HCT116 (cell line): ENCODE results near the gene USP10.

Experiments used
- EGR1 ChIP-seq: IDR thresholded peaks from 2 replicates; pipeline ENCODE4 v1.6.1; 2012; ENCODE audit warnings: low read depth
- EZH2 ChIP-seq: fragments of 200-600 bp; sonication (generic); IDR thresholded peaks from 2 replicates; pipeline ENCODE4 v1.6.1; 2017; ENCODE audit warnings: antibody characterized with exemption, mixed run types
- EZH2phosphoT487 ChIP-seq: fragments of 200-600 bp; IDR thresholded peaks from 2 replicates; pipeline ENCODE4 v1.6.1; 2018; ENCODE audit warnings: antibody characterized with exemption, borderline replicate concordance
- POLR2A ChIP-seq: IDR thresholded peaks from 2 replicates; pipeline ENCODE4 v1.7.0; 2011; ENCODE audit warnings: borderline replicate concordance; ENCODE audit not compliant: insufficient read depth, insufficient read length; ENCODE audit errors: extremely low read depth
- POLR2AphosphoS5 ChIP-seq: IDR thresholded peaks from 2 replicates; pipeline ENCODE4 v1.6.1; 2011; ENCODE audit warnings: mild to moderate bottlenecking, low read depth, low read length, moderate library complexity
- RAD21 ChIP-seq: IDR thresholded peaks from 2 replicates; pipeline ENCODE4 v1.6.1; 2012; ENCODE audit warnings: low read depth, mild to moderate bottlenecking
- REST ChIP-seq: IDR thresholded peaks from 2 replicates; pipeline ENCODE4 v1.6.1; 2012; ENCODE audit warnings: low read depth
- SIN3A ChIP-seq: IDR thresholded peaks from 2 replicates; pipeline ENCODE4 v1.6.1; 2012; ENCODE audit warnings: low read depth
- SRF ChIP-seq: IDR thresholded peaks from 2 replicates; pipeline ENCODE4 v1.6.1; 2012; ENCODE audit warnings: low read depth
- YY1 ChIP-seq: IDR thresholded peaks from 2 replicates; pipeline ENCODE4 v1.6.1; 2011; ENCODE audit warnings: low read length, low read depth, moderate library complexity, mild to moderate bottlenecking; ENCODE audit not compliant: insufficient replicate concordance; ENCODE audit errors: extremely low read depth
- ZBTB33 ChIP-seq: IDR thresholded peaks from 2 replicates; pipeline ENCODE4 v1.6.1; 2011; ENCODE audit warnings: mild to moderate bottlenecking, low read length, moderate library complexity; ENCODE audit not compliant: insufficient replicate concordance; ENCODE audit errors: extremely low read depth
- ZNF274 ChIP-seq: fragments of 200-500 bp; sonication (Bioruptor generic); IDR thresholded peaks from 2 replicates; pipeline ENCODE4 v1.6.1; 2014; ENCODE audit warnings: mild to moderate bottlenecking, low read depth, low read length, inconsistent platforms
- TF ChIP-seq, protein P1 (sequence below), 3 experiments: fragments of 200-600 bp in 1 of 3; sonication (generic) in 1 of 3; IDR thresholded peaks in 2 of 3; conservative IDR thresholded peaks in 1 of 3; 2 replicates each; pipeline ENCODE4 v1.5.1; 2012 to 2017; ENCODE audit warnings: low read depth in 2 of 3, low read length in 2 of 3, antibody characterized with exemption in 1 of 3, borderline replicate concordance in 1 of 3, control low read depth in 1 of 3, mild to moderate bottlenecking in 1 of 3, mixed read lengths in 1 of 3, mixed run types in 1 of 3, moderate library complexity in 1 of 3; ENCODE audit not compliant: insufficient read depth in 1 of 3
- TF ChIP-seq, protein P2 (sequence below): IDR thresholded peaks from 2 replicates; pipeline ENCODE4 v1.6.1; 2012

DNA sequence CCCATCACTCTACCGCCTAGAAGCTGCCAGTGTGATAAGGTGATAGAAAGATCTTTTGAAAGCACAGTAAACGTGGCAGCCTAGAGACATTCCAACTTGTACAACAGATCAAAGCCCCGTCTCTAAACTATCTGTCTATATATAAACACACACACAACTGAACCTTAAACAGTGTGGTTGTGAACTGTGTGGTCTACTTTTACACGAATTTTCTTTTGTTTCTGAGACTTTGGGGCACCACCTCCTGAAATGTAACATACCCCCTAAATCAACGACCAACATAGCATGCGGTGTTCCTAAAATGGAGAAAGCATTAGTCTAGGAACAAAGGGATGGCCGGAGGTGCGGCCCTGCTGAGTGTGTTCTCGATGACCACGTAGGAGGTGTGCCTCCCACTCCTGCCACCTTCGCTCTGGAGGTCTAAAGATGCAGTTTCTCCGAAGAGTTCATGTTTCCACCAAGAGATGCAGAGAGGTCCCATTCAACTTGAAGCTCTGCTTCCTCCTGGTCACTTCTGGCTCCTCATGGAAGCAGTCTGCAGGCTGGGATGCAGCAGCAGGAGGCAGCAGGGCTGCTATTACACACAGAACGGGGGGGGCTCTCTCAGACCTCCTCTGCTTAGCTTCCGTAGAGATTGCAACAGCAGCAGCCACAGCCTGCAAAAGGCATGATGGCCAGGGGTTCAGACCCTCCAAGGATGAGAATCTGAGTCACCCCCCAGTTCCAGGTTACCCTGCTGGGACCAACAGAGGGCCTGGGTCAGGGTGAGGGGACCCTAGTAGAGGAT, 22.6 kb upstream of the USP10 start:
- TF ChIP-seq, protein P1, sequence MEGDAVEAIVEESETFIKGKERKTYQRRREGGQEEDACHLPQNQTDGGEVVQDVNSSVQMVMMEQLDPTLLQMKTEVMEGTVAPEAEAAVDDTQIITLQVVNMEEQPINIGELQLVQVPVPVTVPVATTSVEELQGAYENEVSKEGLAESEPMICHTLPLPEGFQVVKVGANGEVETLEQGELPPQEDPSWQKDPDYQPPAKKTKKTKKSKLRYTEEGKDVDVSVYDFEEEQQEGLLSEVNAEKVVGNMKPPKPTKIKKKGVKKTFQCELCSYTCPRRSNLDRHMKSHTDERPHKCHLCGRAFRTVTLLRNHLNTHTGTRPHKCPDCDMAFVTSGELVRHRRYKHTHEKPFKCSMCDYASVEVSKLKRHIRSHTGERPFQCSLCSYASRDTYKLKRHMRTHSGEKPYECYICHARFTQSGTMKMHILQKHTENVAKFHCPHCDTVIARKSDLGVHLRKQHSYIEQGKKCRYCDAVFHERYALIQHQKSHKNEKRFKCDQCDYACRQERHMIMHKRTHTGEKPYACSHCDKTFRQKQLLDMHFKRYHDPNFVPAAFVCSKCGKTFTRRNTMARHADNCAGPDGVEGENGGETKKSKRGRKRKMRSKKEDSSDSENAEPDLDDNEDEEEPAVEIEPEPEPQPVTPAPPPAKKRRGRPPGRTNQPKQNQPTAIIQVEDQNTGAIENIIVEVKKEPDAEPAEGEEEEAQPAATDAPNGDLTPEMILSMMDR (IDR thresholded peaks at IDR 0.05 in 2 of 3, conservative IDR thresholded peaks at IDR 0.05 in 1 of 3; ENCODE audit: borderline replicate concordance in 1 of 3, insufficient read depth in 1 of 3, low read depth in 2 of 3, low read length in 2 of 3): no peak
- TF ChIP-seq EZH2 (no peak), EZH2phosphoT487 (no peak), POLR2AphosphoS5 (no peak), POLR2A (no peak), SRF (no peak), REST (no peak), ZBTB33 (no peak), EGR1 (no peak), SIN3A (no peak), RAD21 (no peak), ZNF274 (no peak), YY1 (no peak)
- TF ChIP-seq, protein P2, sequence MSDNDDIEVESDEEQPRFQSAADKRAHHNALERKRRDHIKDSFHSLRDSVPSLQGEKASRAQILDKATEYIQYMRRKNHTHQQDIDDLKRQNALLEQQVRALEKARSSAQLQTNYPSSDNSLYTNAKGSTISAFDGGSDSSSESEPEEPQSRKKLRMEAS: no peak
